Measurements from ENCODE around the gene MEX3D. TPM values are rescaled to one million over a fixed set of nuclear protein-coding genes. Genes with fewer than 3 reads are reported as not detected.

MEX3D gene
- total RNA-seq, 4 donors from 2014 or later: 20.8 to 100 (median 27.8) TPM

- peaks cover 43% of the 10 kb centered on the region for H3K27me3 ChIP-seq
- H3K4me1 ChIP-seq: no peaks in the 10 kb centered on the region
- no peak overlapping the region for H3K4me3 ChIP-seq
- in situ Hi-C loops (cut with MboI; ENCODE audit: low pct_ligation_motif_present in 1 of 4, low pct_unique_long_range_greater_than_20kb in 1 of 4, low sequenced_read_pairs in 3 of 4): loop anchor here (25.0 kb wide), 3 partner anchors 158 to 283 kb away; partner anchors contain the start of gene ATP8B3 (in 1 of the 4)
- no peak for TF ChIP-seq POLR2AphosphoS5 (IDR thresholded peaks at IDR 0.05)
- no peak for TF ChIP-seq POLR2A (IDR thresholded peaks at IDR 0.05)
- no peak for TF ChIP-seq EP300 (IDR thresholded peaks at IDR 0.05; ENCODE audit: low read depth)
- TF ChIP-seq CTCF (IDR thresholded peaks at IDR 0.05): no peak
- H3K9me3 ChIP-seq: no peaks in the 10 kb centered on the region
- no peaks in the 10 kb centered on the region for H3K36me3 ChIP-seq
- intact Hi-C loops (cut with DNase I; ENCODE audit: low total_unique reads): no loop called here
- DNase-seq: no peak
- H3K27ac ChIP-seq: no peak overlapping the region
- WGBS, 2 donors (ENCODE audit: low coverage in 1 of 2): 68 to 80% methylated on average over 5 to 12 of the region's 16 CpGs
These were observed 38.7 kb downstream of the MEX3D start for GRCh38 chr19:1529430-1529816.

GRCh38 chr19:1528596-1529429 lies 39.3 kb downstream of the MEX3D start:
- 77% methylated on average over 17 of the region's 23 CpGs; no CpG with 5 or more reads in 1 of the 2 donors for WGBS, 2 donors (ENCODE audit: low coverage in 1 of 2)
- DNase-seq: no peak
- Histone ChIP-seq H3K4me1 (peaks cover 0 to 3% (median 1%) of the 10 kb centered on the region in 4 donors), H3K4me3 (no peak overlapping the region), H3K36me3 (no peaks in the 10 kb centered on the region), H3K27me3 (peaks cover 49% of the 10 kb centered on the region), H3K27ac (no peak overlapping the region), H3K9me3 (no peaks in the 10 kb centered on the region)
- TF ChIP-seq POLR2A (IDR thresholded peaks at IDR 0.05): no peak
- no peak for TF ChIP-seq EP300 (IDR thresholded peaks at IDR 0.05; ENCODE audit: low read depth)
- TF ChIP-seq CTCF (IDR thresholded peaks at IDR 0.05): no peak
- TF ChIP-seq POLR2AphosphoS5 (IDR thresholded peaks at IDR 0.05): no peak
- intact Hi-C loops (cut with DNase I; ENCODE audit: low total_unique reads): no loop called here
- in situ Hi-C loops (cut with MboI; ENCODE audit: low pct_ligation_motif_present in 1 of 4, low pct_unique_long_range_greater_than_20kb in 1 of 4, low sequenced_read_pairs in 3 of 4): loop anchor here (25.0 kb wide), 3 partner anchors 158 to 283 kb away; partner anchors contain the start of gene ATP8B3 (in 1 of the 4)

- intact Hi-C loops (cut with DNase I; ENCODE audit: low total_unique reads) (no loop called here), in situ Hi-C loops (cut with MboI; ENCODE audit: low pct_ligation_motif_present in 1 of 4, low pct_unique_long_range_greater_than_20kb in 1 of 4, low sequenced_read_pairs in 3 of 4) (loop anchor here (25.0 kb wide), 3 partner anchors 160 to 285 kb away; partner anchors contain the start of gene ATP8B3 (in 1 of the 4))
- TF ChIP-seq CTCF (IDR thresholded peaks at IDR 0.05) (no peak), POLR2AphosphoS5 (IDR thresholded peaks at IDR 0.05) (no peak), POLR2A (IDR thresholded peaks at IDR 0.05) (no peak), EP300 (IDR thresholded peaks at IDR 0.05; ENCODE audit: low read depth) (no peak)
- WGBS, 2 donors (ENCODE audit: low coverage in 1 of 2): 35 to 61% methylated on average over 3 to 27 of the region's 27 CpGs
- Histone ChIP-seq H3K9me3 (no peaks in the 10 kb centered on the region), H3K27ac (no peak overlapping the region), H3K27me3 (peaks cover 53% of the 10 kb centered on the region), H3K4me1 (peaks cover 0 to 7% (median 3%) of the 10 kb centered on the region in 4 donors), H3K36me3 (no peaks in the 10 kb centered on the region), H3K4me3 (no peak overlapping the region)
- no peak for DNase-seq
These were observed 40.3 kb downstream of the MEX3D start for GRCh38 chr19:1527650-1528309.

- H3K27me3 ChIP-seq: peaks cover 57% of the 10 kb centered on the region
- H3K36me3 ChIP-seq: no peaks in the 10 kb centered on the region
- no peak overlapping the region for H3K27ac ChIP-seq
- TF ChIP-seq EP300 (IDR thresholded peaks at IDR 0.05; ENCODE audit: low read depth) (no peak), POLR2A (IDR thresholded peaks at IDR 0.05) (no peak), CTCF (IDR thresholded peaks at IDR 0.05) (no peak), POLR2AphosphoS5 (IDR thresholded peaks at IDR 0.05) (no peak)
- in situ Hi-C loops (cut with MboI; ENCODE audit: low pct_ligation_motif_present in 1 of 4, low pct_unique_long_range_greater_than_20kb in 1 of 4, low sequenced_read_pairs in 3 of 4) (loop anchor here (25.0 kb wide), 3 partner anchors 160 to 285 kb away; partner anchors contain the start of gene ATP8B3 (in 1 of the 4)), intact Hi-C loops (cut with DNase I; ENCODE audit: low total_unique reads) (no loop called here)
- H3K4me1 ChIP-seq: peaks cover 0 to 7% (median 3%) of the 10 kb centered on the region in 4 donors
- WGBS, 2 donors (ENCODE audit: low coverage in 1 of 2): 23 to 61% methylated on average over 5 to 18 of the region's 18 CpGs
- no peak overlapping the region for H3K4me3 ChIP-seq
- no peaks in the 10 kb centered on the region for H3K9me3 ChIP-seq
- DNase-seq: no peak
These were observed 41.0 kb downstream of the MEX3D start for GRCh38 chr19:1526979-1527649.
